ENCODE data around the gene SRRM4.

SRRM4 gene

GRCh38 chr12:119206348-119207062 lies 225.2 kb downstream of the SRRM4 start:
- no peak for FAIRE-seq

- no peak for FAIRE-seq
These were observed 225.8 kb downstream of the SRRM4 start for GRCh38 chr12:119207063-119207560.

DNA sequence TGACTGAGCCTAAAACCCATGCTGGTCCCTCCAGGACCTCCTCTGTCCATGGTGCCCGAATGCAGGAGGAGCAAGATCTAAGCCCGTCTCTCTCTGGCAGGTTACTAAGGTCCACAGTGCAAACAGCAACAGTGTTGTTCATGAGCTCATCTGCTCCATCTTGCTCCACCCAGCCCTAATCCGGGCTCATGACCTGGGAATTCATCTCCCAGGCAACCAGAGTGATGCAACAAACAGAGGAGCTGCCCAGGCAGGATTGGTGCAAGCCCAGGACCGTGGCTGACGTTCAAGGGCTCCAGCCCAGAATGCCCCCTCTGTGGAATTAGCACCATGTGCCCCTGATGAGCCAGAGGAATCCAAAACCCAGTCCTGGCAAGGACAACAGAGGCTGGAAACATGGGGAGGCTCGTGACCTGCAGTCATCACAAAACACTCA lies 227.3 kb downstream of the SRRM4 start:
- no peak for FAIRE-seq

- no peak for FAIRE-seq
These were observed 230.5 kb downstream of the SRRM4 start for GRCh38 chr12:119211884-119212283.
